ENCODE data around the gene GOLGA8K.
"Not testable (repeated sequence)": the region's sequence is repeated elsewhere in the genome, so short reads cannot be mapped to it uniquely, and the experiment has no call there.

GOLGA8K gene

DNA sequence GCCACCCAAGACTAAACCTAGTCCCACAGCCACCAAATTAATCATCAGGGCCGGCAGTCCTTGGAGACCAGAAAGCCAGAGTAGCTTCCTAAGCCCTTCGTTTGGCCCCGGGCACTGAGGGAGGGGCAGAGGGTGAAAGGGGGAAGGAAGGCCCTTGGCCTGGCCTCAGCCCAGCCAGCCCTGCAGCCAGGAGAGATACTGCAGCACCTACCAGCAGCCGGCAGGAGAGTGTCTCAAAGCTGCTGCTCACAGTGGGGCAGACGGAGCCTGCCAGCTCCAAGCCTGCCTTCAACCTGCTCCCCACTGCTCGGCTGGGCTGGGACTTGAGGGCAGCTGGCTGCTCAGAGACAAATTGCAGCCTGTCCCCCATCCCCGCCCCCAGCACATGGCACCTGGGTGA is 50.3 kb downstream of the GOLGA8K start:
- DNase-seq = not testable (repeated sequence)

DNA sequence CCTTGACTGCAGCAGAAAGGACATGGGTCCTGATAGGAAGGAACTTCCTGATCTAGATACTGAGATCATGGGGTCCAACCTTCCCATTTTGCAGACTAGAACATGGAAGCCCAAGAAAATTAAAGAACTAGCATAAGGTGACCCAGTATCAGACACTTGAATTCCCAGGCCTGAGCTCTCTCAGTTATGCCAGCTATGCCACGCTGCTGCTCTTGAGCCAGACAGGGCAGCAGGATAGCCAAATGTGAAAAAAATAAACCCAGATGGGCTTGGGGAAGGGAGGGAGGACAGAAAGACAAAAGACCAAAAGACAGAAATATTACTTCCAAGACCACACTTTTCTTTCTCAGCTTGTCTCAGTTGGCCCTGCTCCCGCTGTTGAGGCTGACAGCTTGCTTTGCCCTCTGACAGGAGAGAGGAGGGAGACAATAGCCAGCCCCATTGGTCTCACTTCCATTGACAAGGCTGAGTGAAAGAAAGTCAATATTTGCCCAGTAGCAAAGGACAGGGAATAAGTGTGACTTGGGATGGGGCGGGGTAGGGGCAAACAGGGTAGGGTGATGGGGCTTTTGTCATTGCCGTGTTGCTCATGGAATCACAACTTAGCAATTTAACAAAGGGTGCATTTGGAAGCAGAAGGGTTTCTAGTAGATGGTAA is 52.4 kb downstream of the GOLGA8K start:
- not testable (repeated sequence) for DNase-seq

DNA sequence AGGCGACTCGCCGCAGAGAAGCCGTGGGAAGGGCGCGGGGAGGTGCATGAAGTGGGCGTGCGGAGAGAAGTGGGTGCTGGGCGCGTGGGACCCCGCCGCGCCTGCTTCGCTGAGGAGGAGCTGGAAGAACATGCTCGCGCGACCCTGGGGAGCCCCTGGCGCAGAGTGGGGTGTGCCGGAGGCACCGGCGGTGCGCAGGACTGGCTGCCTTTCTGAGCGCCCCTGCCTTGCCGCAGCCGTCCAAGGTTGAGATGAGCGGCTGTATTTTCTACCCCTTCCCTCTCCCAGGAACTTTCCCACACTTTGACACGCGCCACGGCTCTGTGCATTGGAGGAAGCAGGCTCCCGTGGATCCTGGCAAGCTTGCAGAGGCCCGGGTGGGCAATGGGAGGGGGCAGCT is 56.1 kb downstream of the GOLGA8K start:
- not testable (repeated sequence) for DNase-seq

DNA sequence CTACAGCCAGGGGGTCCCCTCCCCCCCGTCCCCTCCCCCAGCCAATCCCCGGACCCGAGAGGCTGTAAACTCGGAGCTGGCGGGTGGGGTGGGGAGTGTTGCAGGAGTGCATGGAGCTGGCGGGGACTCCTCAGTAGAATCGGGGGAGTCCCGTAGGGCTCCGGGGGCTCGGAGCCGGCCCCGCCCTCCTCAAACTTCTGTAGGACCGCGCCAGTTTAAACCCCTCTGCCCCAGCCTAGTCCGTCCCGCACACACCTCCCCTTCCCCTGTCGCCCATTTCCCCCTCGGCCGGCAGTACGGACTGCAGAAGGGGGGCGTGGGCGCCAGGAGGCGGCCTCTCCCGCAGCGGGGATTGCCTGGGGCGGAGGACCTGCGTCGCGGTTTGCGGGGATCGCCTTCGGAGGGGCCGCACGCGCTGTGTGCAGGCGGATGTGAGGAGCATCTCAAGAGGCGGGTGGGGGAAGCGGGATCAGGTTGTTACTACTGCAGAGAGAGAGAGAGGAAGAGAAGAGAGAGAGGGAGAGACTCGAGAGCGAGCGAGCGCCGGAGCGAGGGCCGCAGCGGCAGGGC is 57.0 kb downstream of the GOLGA8K start:
- not testable (repeated sequence) for DNase-seq

DNA sequence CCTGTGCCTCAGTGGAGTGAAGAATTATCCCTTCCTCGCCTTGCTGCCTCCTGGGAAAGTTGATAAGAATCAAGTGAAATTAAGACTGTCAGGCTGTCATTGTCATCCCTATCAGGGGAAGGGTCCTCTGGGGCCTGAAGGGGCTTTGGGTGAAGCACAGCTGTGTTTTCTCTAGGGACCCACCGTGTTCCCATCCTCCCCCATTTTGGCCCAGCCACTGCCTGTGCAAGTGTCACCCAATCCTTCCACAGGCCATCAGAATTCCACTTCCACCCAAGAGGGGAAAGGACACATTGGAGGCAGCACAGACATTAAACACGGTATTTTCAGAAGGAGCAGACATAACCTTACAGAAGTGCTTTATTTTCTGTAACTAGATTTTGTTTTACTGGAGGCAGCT is 59.2 kb downstream of the GOLGA8K start:
- not testable (repeated sequence) for DNase-seq

All from COR-L47 (cell line).